NOMO-1 treated with DMSO at 0.1 percent for 48 hours (cell line): Measurements from ENCODE around the gene ACTR5.
A peak's percentile ranks its signal among the peaks of the same experiment; 100 is the strongest.

Experiments
- DNase-seq: peaks from one replicate; lab custom pipeline; 2025; ENCODE audit not compliant: unreplicated experiment; lab: John Stamatoyannopoulos, UW

ACTR5 gene

GRCh38 chr20:38728911-38729642 lies 19.2 kb upstream of the ACTR5 start:
- no peak for DNase-seq

- no peak for DNase-seq
These were observed 18.5 kb upstream of the ACTR5 start for GRCh38 chr20:38729767-38730166.

- no peak for DNase-seq
These were observed 17.9 kb upstream of the ACTR5 start for GRCh38 chr20:38730167-38730988.

GRCh38 chr20:38730989-38731737 lies 17.1 kb upstream of the ACTR5 start:
- peak; percentile 14 for DNase-seq

GRCh38 chr20:38731738-38732113 lies 16.5 kb upstream of the ACTR5 start:
- DNase-seq = no peak

GRCh38 chr20:38732981-38733380 lies 15.3 kb upstream of the ACTR5 start:
- DNase-seq = no peak

- DNase-seq = no peak
These were observed 13.1 kb upstream of the ACTR5 start for GRCh38 chr20:38735172-38735571.

GRCh38 chr20:38737887-38738286 lies 10.4 kb upstream of the ACTR5 start:
- DNase-seq = no peak

- no peak for DNase-seq
These were observed 2.5 kb upstream of the ACTR5 start for GRCh38 chr20:38745757-38746156.

GRCh38 chr20:38747495-38748096 lies 664 bp upstream of the ACTR5 start:
- DNase-seq = no peak

- DNase-seq = no peak
These were observed 545 bp downstream of the ACTR5 start for GRCh38 chr20:38748861-38749149.

- peak; percentile 16 for DNase-seq
These were observed 3.2 kb downstream of the ACTR5 start for GRCh38 chr20:38751360-38751976.

GRCh38 chr20:38752029-38752428 lies 3.8 kb downstream of the ACTR5 start:
- no peak for DNase-seq

GRCh38 chr20:38754924-38755323 lies 6.7 kb downstream of the ACTR5 start:
- DNase-seq = no peak

GRCh38 chr20:38755324-38755910 lies 7.2 kb downstream of the ACTR5 start:
- DNase-seq = no peak

- no peak for DNase-seq
These were observed 9.0 kb downstream of the ACTR5 start for GRCh38 chr20:38757145-38757775.

GRCh38 chr20:38759106-38759505 lies 10.8 kb downstream of the ACTR5 start:
- DNase-seq = no peak

- no peak for DNase-seq
These were observed 12.7 kb downstream of the ACTR5 start for GRCh38 chr20:38760978-38761377.

- no peak for DNase-seq
These were observed 13.9 kb downstream of the ACTR5 start for GRCh38 chr20:38762174-38762573.

- DNase-seq = no peak
These were observed 15.4 kb downstream of the ACTR5 start for GRCh38 chr20:38763616-38764015.
